ENCODE results near the gene NEURL3. TPM values are rescaled to one million over a fixed set of nuclear protein-coding genes. Genes with fewer than 3 reads are reported as not detected.
A peak's percentile ranks its signal among the peaks of the same experiment; 100 is the strongest.

Gene NEURL3
- total RNA-seq, 3 donors from 2014 or later (not counting 1 experiment from before 2014, with no cell fraction given) = not detected

GRCh38 chr2:96523659-96524481 lies 18.7 kb upstream of the NEURL3 start:
- Mint-ChIP-seq H3K36me3 (no peaks in the 10 kb centered on the region), H3K4me1 (peaks cover 17 to 22% of the 10 kb centered on the region in 2 donors), H3K27me3 (ENCODE audit: low read depth in 2 of 2) (peaks cover 0 to 4% of the 10 kb centered on the region in 2 donors), H3K9me3 (no peaks in the 10 kb centered on the region), H3K27ac (no peak overlapping the region), H3K4me3 (peak overlapping the region; percentile 40)
- DNase-seq (no peak), ATAC-seq (no peak)
- WGBS (ENCODE audit: insufficient coverage) = 75% methylated on average over 11 of the region's 11 CpGs
- no peak overlapping the region for H3K27ac ChIP-seq (ENCODE audit: low read length)
- H3K36me3 ChIP-seq (ENCODE audit: control insufficient read depth, insufficient read depth, low read length) = no peaks in the 10 kb centered on the region
- no peaks in the 10 kb centered on the region for H3K9me3 ChIP-seq (ENCODE audit: control insufficient read depth, insufficient read depth, low read length)
- H3K27me3 ChIP-seq (ENCODE audit: control insufficient read depth, insufficient read depth, low read length) = no peaks in the 10 kb centered on the region
- TF ChIP-seq CTCF (IDR thresholded peaks at IDR 0.05) = no peak
- H3K4me1 ChIP-seq (ENCODE audit: control insufficient read depth, insufficient read depth, low read length) = peaks cover 36% of the 10 kb centered on the region
- intact Hi-C loops (cut with micrococcal nuclease) = no loop called here
- H3K4me3 ChIP-seq (ENCODE audit: low read length) = no peak overlapping the region

- TF ChIP-seq CTCF (IDR thresholded peaks at IDR 0.05) = no peak
- no peaks in the 10 kb centered on the region for H3K9me3 Mint-ChIP-seq
Measured at GRCh38 chr2:96522304-96523203, 17.4 kb upstream of the NEURL3 start.

GRCh38 chr2:96521219-96521618 lies 16.1 kb upstream of the NEURL3 start:
- TF ChIP-seq CTCF (IDR thresholded peaks at IDR 0.05) = no peak
- Histone ChIP-seq H3K9me3 (ENCODE audit: control insufficient read depth, insufficient read depth, low read length) (no peaks in the 10 kb centered on the region), H3K27ac (ENCODE audit: low read length) (no peak overlapping the region), H3K36me3 (ENCODE audit: control insufficient read depth, insufficient read depth, low read length) (no peaks in the 10 kb centered on the region), H3K4me3 (ENCODE audit: low read length) (no peak overlapping the region), H3K4me1 (ENCODE audit: control insufficient read depth, insufficient read depth, low read length) (peaks cover 13% of the 10 kb centered on the region), H3K27me3 (ENCODE audit: control insufficient read depth, insufficient read depth, low read length) (no peaks in the 10 kb centered on the region)
- no peak overlapping the region for H3K4me3 Mint-ChIP-seq
- no peak overlapping the region for H3K27ac Mint-ChIP-seq
- WGBS (ENCODE audit: insufficient coverage) = 83% methylated on average over 2 of the region's 2 CpGs
- no peaks in the 10 kb centered on the region for H3K36me3 Mint-ChIP-seq
- intact Hi-C loops (cut with micrococcal nuclease) = no loop called here
- peaks cover 0 to 4% of the 10 kb centered on the region in 2 donors for H3K27me3 Mint-ChIP-seq (ENCODE audit: low read depth in 2 of 2)
- DNase-seq (no peak), ATAC-seq (no peak)
- peaks cover 9 to 10% of the 10 kb centered on the region in 2 donors for H3K4me1 Mint-ChIP-seq
- peaks cover 0 to 5% of the 10 kb centered on the region in 2 donors for H3K9me3 Mint-ChIP-seq

More at GRCh38 chr2:96522304-96523203, 17.4 kb upstream of the NEURL3 start:
- Histone ChIP-seq H3K27ac (ENCODE audit: low read length) (no peak overlapping the region), H3K36me3 (ENCODE audit: control insufficient read depth, insufficient read depth, low read length) (no peaks in the 10 kb centered on the region), H3K4me1 (ENCODE audit: control insufficient read depth, insufficient read depth, low read length) (peaks cover 23% of the 10 kb centered on the region), H3K27me3 (ENCODE audit: control insufficient read depth, insufficient read depth, low read length) (no peaks in the 10 kb centered on the region), H3K9me3 (ENCODE audit: control insufficient read depth, insufficient read depth, low read length) (no peaks in the 10 kb centered on the region), H3K4me3 (ENCODE audit: low read length) (no peak overlapping the region)
- Mint-ChIP-seq H3K27me3 (ENCODE audit: low read depth in 2 of 2) (peaks cover 0 to 4% of the 10 kb centered on the region in 2 donors), H3K4me1 (peaks cover 16 to 17% of the 10 kb centered on the region in 2 donors), H3K36me3 (no peaks in the 10 kb centered on the region), H3K27ac (no peak overlapping the region), H3K4me3 (peak overlapping the region; percentile 13)
- DNase-seq (no peak), ATAC-seq (no peak)
- intact Hi-C loops (cut with micrococcal nuclease) = no loop called here
- WGBS (ENCODE audit: insufficient coverage) = 78% methylated on average over 9 of the region's 9 CpGs
